ENCODE results near the gene TSPAN4. TPM values are rescaled to one million over a fixed set of nuclear protein-coding genes. Genes with fewer than 3 reads are reported as not detected.

Gene TSPAN4
- total and polyA plus RNA-seq, 9 of the 15 experiments (the other 6 are each of a cell fraction or from before 2014, with no cell fraction given): 0.07 to 31.0 (median 15.7) TPM

DNA sequence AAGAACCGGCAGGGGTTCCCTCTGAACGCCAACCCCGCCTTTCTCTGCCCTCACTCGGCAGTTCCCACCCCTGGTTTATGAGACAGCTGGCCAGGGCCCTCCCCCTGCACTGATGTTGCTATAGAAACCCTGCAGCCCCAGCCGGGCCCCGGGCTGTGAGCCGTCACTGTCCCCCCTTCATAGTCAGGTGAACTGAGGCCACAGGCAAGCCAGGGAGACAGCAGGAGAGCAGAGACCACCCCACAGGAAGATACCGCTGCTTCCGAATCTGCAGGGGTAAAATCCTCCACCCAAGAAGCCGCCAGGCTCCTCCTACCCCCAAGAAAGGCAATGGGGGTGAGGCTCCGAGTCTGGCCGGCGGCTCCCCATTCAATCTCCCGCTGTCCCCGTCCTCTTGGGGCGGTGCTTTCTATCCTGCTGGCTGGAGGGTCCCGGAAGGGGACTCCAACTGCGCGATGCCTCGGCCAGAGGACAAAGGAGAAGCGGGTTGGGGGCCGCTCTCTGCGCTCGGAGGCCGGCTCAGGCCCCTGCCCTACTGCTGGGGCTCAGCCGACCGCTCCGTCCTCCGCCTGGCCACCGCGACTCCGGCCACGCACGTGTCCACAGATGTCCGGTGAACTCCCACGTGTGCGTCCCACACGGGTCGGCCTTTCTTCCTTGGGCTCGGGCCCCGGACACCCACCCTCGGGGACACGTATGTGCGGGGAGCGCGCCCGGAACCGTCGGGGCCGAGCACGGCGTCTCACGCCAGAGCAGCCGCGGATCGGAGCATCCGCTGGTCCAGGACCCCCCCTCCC is 45.2 kb upstream of the TSPAN4 start (continued):
- TF ChIP-seq, protein P1, sequence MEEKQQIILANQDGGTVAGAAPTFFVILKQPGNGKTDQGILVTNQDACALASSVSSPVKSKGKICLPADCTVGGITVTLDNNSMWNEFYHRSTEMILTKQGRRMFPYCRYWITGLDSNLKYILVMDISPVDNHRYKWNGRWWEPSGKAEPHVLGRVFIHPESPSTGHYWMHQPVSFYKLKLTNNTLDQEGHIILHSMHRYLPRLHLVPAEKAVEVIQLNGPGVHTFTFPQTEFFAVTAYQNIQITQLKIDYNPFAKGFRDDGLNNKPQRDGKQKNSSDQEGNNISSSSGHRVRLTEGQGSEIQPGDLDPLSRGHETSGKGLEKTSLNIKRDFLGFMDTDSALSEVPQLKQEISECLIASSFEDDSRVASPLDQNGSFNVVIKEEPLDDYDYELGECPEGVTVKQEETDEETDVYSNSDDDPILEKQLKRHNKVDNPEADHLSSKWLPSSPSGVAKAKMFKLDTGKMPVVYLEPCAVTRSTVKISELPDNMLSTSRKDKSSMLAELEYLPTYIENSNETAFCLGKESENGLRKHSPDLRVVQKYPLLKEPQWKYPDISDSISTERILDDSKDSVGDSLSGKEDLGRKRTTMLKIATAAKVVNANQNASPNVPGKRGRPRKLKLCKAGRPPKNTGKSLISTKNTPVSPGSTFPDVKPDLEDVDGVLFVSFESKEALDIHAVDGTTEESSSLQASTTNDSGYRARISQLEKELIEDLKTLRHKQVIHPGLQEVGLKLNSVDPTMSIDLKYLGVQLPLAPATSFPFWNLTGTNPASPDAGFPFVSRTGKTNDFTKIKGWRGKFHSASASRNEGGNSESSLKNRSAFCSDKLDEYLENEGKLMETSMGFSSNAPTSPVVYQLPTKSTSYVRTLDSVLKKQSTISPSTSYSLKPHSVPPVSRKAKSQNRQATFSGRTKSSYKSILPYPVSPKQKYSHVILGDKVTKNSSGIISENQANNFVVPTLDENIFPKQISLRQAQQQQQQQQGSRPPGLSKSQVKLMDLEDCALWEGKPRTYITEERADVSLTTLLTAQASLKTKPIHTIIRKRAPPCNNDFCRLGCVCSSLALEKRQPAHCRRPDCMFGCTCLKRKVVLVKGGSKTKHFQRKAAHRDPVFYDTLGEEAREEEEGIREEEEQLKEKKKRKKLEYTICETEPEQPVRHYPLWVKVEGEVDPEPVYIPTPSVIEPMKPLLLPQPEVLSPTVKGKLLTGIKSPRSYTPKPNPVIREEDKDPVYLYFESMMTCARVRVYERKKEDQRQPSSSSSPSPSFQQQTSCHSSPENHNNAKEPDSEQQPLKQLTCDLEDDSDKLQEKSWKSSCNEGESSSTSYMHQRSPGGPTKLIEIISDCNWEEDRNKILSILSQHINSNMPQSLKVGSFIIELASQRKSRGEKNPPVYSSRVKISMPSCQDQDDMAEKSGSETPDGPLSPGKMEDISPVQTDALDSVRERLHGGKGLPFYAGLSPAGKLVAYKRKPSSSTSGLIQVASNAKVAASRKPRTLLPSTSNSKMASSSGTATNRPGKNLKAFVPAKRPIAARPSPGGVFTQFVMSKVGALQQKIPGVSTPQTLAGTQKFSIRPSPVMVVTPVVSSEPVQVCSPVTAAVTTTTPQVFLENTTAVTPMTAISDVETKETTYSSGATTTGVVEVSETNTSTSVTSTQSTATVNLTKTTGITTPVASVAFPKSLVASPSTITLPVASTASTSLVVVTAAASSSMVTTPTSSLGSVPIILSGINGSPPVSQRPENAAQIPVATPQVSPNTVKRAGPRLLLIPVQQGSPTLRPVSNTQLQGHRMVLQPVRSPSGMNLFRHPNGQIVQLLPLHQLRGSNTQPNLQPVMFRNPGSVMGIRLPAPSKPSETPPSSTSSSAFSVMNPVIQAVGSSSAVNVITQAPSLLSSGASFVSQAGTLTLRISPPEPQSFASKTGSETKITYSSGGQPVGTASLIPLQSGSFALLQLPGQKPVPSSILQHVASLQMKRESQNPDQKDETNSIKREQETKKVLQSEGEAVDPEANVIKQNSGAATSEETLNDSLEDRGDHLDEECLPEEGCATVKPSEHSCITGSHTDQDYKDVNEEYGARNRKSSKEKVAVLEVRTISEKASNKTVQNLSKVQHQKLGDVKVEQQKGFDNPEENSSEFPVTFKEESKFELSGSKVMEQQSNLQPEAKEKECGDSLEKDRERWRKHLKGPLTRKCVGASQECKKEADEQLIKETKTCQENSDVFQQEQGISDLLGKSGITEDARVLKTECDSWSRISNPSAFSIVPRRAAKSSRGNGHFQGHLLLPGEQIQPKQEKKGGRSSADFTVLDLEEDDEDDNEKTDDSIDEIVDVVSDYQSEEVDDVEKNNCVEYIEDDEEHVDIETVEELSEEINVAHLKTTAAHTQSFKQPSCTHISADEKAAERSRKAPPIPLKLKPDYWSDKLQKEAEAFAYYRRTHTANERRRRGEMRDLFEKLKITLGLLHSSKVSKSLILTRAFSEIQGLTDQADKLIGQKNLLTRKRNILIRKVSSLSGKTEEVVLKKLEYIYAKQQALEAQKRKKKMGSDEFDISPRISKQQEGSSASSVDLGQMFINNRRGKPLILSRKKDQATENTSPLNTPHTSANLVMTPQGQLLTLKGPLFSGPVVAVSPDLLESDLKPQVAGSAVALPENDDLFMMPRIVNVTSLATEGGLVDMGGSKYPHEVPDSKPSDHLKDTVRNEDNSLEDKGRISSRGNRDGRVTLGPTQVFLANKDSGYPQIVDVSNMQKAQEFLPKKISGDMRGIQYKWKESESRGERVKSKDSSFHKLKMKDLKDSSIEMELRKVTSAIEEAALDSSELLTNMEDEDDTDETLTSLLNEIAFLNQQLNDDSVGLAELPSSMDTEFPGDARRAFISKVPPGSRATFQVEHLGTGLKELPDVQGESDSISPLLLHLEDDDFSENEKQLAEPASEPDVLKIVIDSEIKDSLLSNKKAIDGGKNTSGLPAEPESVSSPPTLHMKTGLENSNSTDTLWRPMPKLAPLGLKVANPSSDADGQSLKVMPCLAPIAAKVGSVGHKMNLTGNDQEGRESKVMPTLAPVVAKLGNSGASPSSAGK (IDR thresholded peaks at IDR 0.05): no peak
- TF ChIP-seq LARP7 (IDR thresholded peaks at IDR 0.05) (no peak), CC2D1A (IDR thresholded peaks at IDR 0.05) (no peak), C11orf30 (IDR thresholded peaks at IDR 0.05; ENCODE audit: low read depth) (no peak), REST (IDR thresholded peaks at IDR 0.05; ENCODE audit: borderline replicate concordance) (no peak), REST (CRISPR knock-in tag; IDR thresholded peaks at IDR 0.05; ENCODE audit: low read depth) (no peak), ARNT (IDR thresholded peaks at IDR 0.05) (no peak), GATAD2A (IDR thresholded peaks at IDR 0.05) (no peak), POU5F1 (IDR thresholded peaks at IDR 0.05; ENCODE audit: borderline replicate concordance, low read depth, low read length, partially characterized antibody) (no peak)

All from K562 (cell line).